Cerebellar nuclear complex (tissue), 1 donor: ENCODE measurements around the gene ANKRD20A1.
"Not testable (repeated sequence)": the region's sequence is repeated elsewhere in the genome, so short reads cannot be mapped to it uniquely, and the experiment has no call there.

Source experiments
- DNase-seq, 2 experiments: peaks; one replicate each; lab custom pipeline; 2025; lab: John Stamatoyannopoulos, UW

ANKRD20A1 gene

DNA sequence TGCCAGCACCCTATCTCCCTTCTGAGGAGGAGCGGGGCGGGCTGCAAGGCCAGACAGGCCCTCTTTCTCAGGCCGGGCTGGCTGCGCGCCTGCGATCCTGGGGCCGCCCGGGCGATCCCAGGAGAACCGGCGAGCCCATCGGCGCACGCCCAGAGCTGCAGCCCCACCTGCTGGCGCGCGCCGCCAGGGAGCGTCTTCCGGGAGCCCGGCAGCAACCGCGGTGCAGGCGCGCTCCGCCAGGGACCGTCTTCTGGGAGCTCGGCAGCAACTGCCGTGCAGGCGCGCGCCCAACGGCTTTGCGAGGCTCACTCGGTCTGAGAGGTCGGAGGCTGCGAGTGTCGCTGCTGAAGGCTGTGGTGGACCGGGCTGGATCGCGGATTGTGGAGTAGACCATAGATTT, at the start of gene ANKRD20A1:
Gene ANKRD20A1 (plus strand): TSS at position 61 of the 400 bp plus-strand sequence. CDS start 496 bp downstream, outside the sequence.
- DNase-seq, result not testable (repeated sequence)

DNA sequence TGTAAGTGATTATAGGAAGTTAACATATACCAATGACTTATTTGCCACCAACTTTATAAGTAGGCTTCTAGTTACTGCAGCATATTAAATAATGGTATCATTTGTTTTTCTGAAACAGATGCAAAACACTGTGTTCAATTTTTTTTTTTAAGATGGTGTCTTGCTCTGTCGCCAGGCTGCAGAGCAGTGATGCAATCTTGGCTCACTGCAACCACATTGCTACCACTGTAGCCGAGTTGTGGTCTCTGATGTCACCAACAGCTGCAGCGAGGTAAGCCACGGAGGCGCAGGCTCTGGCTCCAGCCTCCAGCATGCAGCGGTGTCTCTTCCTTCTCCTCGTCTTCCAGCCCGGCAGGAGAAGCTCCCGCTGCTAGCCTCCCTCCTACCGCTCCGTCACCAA, 26.6 kb upstream of the ANKRD20A1 start:
- DNase-seq, result not testable (repeated sequence)
